Measurements from ENCODE around the gene PWWP2B.

PWWP2B gene

DNA sequence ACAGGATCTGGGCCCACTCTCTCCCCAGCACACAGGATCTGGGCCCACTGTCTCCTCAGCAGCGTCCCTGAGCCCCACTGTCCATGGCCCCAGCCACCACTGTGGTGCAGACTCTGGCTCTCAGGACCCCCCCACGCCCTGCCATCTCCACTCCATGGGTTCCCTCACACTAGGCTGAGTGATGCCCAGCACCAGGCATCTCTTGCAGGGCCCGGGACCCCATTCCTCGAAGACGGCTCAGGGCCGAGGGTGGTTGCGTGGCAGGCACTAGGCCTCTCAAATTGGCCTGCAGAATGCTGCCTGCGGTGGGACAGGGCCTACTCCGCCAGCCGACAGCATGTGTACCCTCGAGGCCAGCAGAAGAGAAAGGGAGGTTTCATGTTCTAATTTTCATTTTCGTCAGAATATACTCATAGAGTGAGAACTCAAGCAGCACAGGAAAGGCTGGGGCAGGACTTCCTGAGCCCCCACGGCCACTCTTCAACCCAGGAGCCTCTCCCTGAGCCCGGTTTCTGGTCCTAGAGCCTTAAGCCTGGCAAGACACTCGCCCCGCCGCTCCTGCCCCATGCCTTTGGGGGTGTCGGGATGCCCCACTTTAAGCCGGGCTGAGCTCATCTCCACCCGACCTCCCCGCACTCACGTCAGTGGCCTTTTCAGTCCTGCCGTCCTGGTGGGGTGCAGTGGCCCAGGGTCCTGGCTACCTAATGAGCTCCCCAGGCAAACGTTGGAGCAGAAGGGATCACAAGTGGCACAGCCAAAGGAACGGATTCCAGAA lies 44.0 kb downstream of the PWWP2B start:
- DNase-seq = no peak
- Histone ChIP-seq H3K4me3 (no peak overlapping the region), H3K4me1 (no peaks in the 10 kb centered on the region), H3K27me3 (no peaks in the 10 kb centered on the region), H3K36me3 (no peaks in the 10 kb centered on the region), H3K27ac (no peak overlapping the region), H3K9me3 (no peaks in the 10 kb centered on the region)
- intact Hi-C loops (cut with DNase I; ENCODE audit: low total_unique reads) = no loop called here
- TF ChIP-seq, protein P1, sequence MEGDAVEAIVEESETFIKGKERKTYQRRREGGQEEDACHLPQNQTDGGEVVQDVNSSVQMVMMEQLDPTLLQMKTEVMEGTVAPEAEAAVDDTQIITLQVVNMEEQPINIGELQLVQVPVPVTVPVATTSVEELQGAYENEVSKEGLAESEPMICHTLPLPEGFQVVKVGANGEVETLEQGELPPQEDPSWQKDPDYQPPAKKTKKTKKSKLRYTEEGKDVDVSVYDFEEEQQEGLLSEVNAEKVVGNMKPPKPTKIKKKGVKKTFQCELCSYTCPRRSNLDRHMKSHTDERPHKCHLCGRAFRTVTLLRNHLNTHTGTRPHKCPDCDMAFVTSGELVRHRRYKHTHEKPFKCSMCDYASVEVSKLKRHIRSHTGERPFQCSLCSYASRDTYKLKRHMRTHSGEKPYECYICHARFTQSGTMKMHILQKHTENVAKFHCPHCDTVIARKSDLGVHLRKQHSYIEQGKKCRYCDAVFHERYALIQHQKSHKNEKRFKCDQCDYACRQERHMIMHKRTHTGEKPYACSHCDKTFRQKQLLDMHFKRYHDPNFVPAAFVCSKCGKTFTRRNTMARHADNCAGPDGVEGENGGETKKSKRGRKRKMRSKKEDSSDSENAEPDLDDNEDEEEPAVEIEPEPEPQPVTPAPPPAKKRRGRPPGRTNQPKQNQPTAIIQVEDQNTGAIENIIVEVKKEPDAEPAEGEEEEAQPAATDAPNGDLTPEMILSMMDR (IDR thresholded peaks at IDR 0.05) = no peak

GRCh38 chr10:132441818-132442524 lies 45.0 kb downstream of the PWWP2B start:
- Histone ChIP-seq H3K36me3 (no peaks in the 10 kb centered on the region), H3K4me3 (no peak overlapping the region), H3K4me1 (peaks cover 0 to 6% (median 2%) of the 10 kb centered on the region in 4 donors), H3K27me3 (no peaks in the 10 kb centered on the region), H3K9me3 (no peaks in the 10 kb centered on the region), H3K27ac (no peak overlapping the region)
- no peak for DNase-seq
- intact Hi-C loops (cut with DNase I; ENCODE audit: low total_unique reads) = no loop called here
- TF ChIP-seq, protein P1 (IDR thresholded peaks at IDR 0.05) = no peak

DNA sequence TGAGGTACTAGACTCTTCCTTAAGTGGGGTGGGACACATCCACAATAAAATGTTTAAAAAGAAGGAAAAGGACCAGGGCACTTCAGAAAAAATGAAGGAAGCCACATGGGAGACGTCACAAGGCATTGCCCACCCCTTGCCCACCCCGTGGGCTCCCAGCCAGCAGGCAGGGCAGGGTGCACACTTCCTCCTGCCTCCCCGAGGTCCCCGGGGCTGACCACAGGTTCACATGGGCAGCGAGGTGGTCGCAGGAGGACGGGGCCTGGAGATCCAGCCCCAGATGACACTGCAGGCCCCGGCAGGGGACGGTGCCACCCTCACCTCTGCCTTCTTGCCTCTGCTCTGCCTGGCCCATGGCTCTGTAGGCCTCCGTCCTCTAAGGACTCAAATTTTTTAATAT lies 45.6 kb downstream of the PWWP2B start:
- Histone ChIP-seq H3K9me3 (no peaks in the 10 kb centered on the region), H3K4me1 (peaks cover 0 to 12% (median 5%) of the 10 kb centered on the region in 4 donors), H3K4me3 (no peak overlapping the region), H3K27me3 (no peaks in the 10 kb centered on the region), H3K36me3 (no peaks in the 10 kb centered on the region), H3K27ac (no peak overlapping the region)
- TF ChIP-seq, protein P1 (IDR thresholded peaks at IDR 0.05) = no peak
- DNase-seq = no peak
- intact Hi-C loops (cut with DNase I; ENCODE audit: low total_unique reads) = no loop called here

- H3K27ac ChIP-seq = no peak overlapping the region
- no peak for DNase-seq
These were observed 46.6 kb downstream of the PWWP2B start for GRCh38 chr10:132443605-132443982.

GRCh38 chr10:132443983-132444876 lies 47.2 kb downstream of the PWWP2B start:
- H3K36me3 ChIP-seq = no peaks in the 10 kb centered on the region
- intact Hi-C loops (cut with DNase I; ENCODE audit: low total_unique reads) = no loop called here
- DNase-seq = no peak
- no peaks in the 10 kb centered on the region for H3K27me3 ChIP-seq
- no peaks in the 10 kb centered on the region for H3K9me3 ChIP-seq
- no peak overlapping the region for H3K4me3 ChIP-seq
- peaks cover 0 to 20% (median 9%) of the 10 kb centered on the region in 4 donors for H3K4me1 ChIP-seq
- no peak overlapping the region for H3K27ac ChIP-seq
- TF ChIP-seq, protein P1 (IDR thresholded peaks at IDR 0.05) = no peak

More at GRCh38 chr10:132443605-132443982, 46.6 kb downstream of the PWWP2B start:
- TF ChIP-seq, protein P1 (IDR thresholded peaks at IDR 0.05) = peak; percentile 7 to 16
- no peak overlapping the region for H3K4me3 ChIP-seq
- H3K4me1 ChIP-seq = peaks cover 0 to 20% (median 9%) of the 10 kb centered on the region in 4 donors
- intact Hi-C loops (cut with DNase I; ENCODE audit: low total_unique reads) = no loop called here
- H3K9me3 ChIP-seq = no peaks in the 10 kb centered on the region
- H3K27me3 ChIP-seq = no peaks in the 10 kb centered on the region
- no peaks in the 10 kb centered on the region for H3K36me3 ChIP-seq
